H1 (cell line): Measurements from ENCODE around the gene IL3. TPM values are rescaled to one million over a fixed set of nuclear protein-coding genes. Genes with fewer than 3 reads are reported as not detected.

Source experiments
- CTCF ChIA-PET: fragments of 300-600 bp; sonication (Branson Sonifier 250); formaldehyde crosslinking; loops from one replicate; lab custom pipeline; 2021; ENCODE audit not compliant: partially characterized antibody; lab: Charles Lee
- POLR2A ChIA-PET: fragments of 300-600 bp; sonication (Branson Sonifier 250); formaldehyde crosslinking; loops from one replicate; lab custom pipeline; 2021; ENCODE audit warnings: inconsistent platforms; ENCODE audit not compliant: partially characterized antibody; lab: Charles Lee
- DNase-seq, 2 experiments: peaks; one replicate each; pipeline versions ENCODE4 v3.0.0 to v3.0.0-alpha.2; 2010 to 2022; ENCODE audit warnings: low spot score in 2 of 2, low read depth in 1 of 2, mixed read lengths in 1 of 2
- FAIRE-seq: peaks from 2 replicates; lab custom pipeline; 2011; peaks lifted over from hg19 to GRCh38; lab: Jason Lieb, UNC
- H2AFZ ChIP-seq: 2 replicates; pipeline ENCODE4 v1.8.1; 2012; ENCODE audit warnings: low read length, inconsistent platforms
- H2AK5ac ChIP-seq: 2 replicates; pipeline ENCODE4 v1.6.1; 2013; ENCODE audit warnings: low read depth, low read length
- H2BK120ac ChIP-seq: replicated peaks from 2 replicates; pipeline ENCODE3; 2013; ENCODE audit warnings: low read depth, low read length, inconsistent platforms
- H2BK12ac ChIP-seq: 2 replicates; pipeline ENCODE4 v1.6.1; 2013; ENCODE audit warnings: low read depth, low read length
- H2BK15ac ChIP-seq: 2 replicates; pipeline ENCODE4 v1.6.1; 2013; ENCODE audit warnings: low read length
- H2BK20ac ChIP-seq: 2 replicates; pipeline ENCODE4 v1.6.1; 2013; ENCODE audit warnings: low read length
- H2BK5ac ChIP-seq: 2 replicates; pipeline ENCODE4 v1.6.1; 2013; ENCODE audit warnings: low read depth, low read length
- H3K14ac ChIP-seq: 2 replicates; pipeline ENCODE4 v1.6.1; 2013; ENCODE audit warnings: inconsistent platforms; ENCODE audit not compliant: insufficient read length
- H3K18ac ChIP-seq: 2 replicates; pipeline ENCODE4 v1.6.1; 2013; ENCODE audit warnings: low read length; ENCODE audit errors: extremely low read depth
- H3K23ac ChIP-seq: 2 replicates; pipeline ENCODE4 v1.6.1; 2013; ENCODE audit warnings: inconsistent platforms; ENCODE audit not compliant: insufficient read length
- H3K23me2 ChIP-seq: 2 replicates; pipeline ENCODE4 v1.6.1; 2013; ENCODE audit warnings: low read depth, low read length
- H3K27ac ChIP-seq: 2 replicates; pipeline ENCODE4 v1.6.1; 2011; ENCODE audit warnings: low read depth, low read length, inconsistent platforms
- H3K27me3 ChIP-seq, 4 experiments: replicated peaks in 1 of 4; 1 replicate in 1 of 4; 2 replicates in 3 of 4; pipeline versions ENCODE4 v1.6.1 to v1.8.1; 2011 to 2013; ENCODE audit warnings: low read length in 3 of 4, mild to moderate bottlenecking in 3 of 4, inconsistent platforms in 2 of 4, mixed read lengths in 2 of 4, moderate library complexity in 1 of 4; ENCODE audit not compliant: control insufficient read depth in 3 of 4, insufficient read depth in 3 of 4; ENCODE audit errors: extremely low read depth in 1 of 4
- H3K36me3 ChIP-seq, 4 experiments: 2 replicates each; pipeline versions ENCODE4 v1.6.1 to v1.8.1; 2011 to 2013; ENCODE audit warnings: mild to moderate bottlenecking in 4 of 4, low read length in 3 of 4, moderate library complexity in 2 of 4, control low read depth in 1 of 4, inconsistent platforms in 1 of 4; ENCODE audit not compliant: insufficient read depth in 4 of 4, control insufficient read depth in 2 of 4
- H3K4ac ChIP-seq: replicated peaks from 2 replicates; pipeline ENCODE3; 2013; ENCODE audit warnings: low read length, low read depth, mixed read lengths, inconsistent platforms; ENCODE audit not compliant: insufficient read length
- H3K4me1 ChIP-seq, 4 experiments: replicated peaks in 1 of 4; 1 replicate in 1 of 4; 2 replicates in 3 of 4; pipeline versions ENCODE4 v1.6.1 to v1.8.1; 2011 to 2013; ENCODE audit warnings: low read length in 3 of 4, inconsistent platforms in 2 of 4, mixed read lengths in 1 of 4; ENCODE audit not compliant: insufficient read depth in 4 of 4, control insufficient read depth in 3 of 4
- H3K4me2 ChIP-seq, 2 experiments: 2 replicates each; pipeline versions ENCODE4 v1.6.1 to v1.8.1; 2011 to 2013; ENCODE audit warnings: low read depth in 2 of 2, low read length in 2 of 2, control low read depth in 1 of 2, inconsistent platforms in 1 of 2, mild to moderate bottlenecking in 1 of 2; ENCODE audit not compliant: insufficient read depth in 1 of 2
- H3K4me3 ChIP-seq, 4 experiments: fragments of 200-600, 300-600 bp in 1 of 4; sonication (generic), shearing (Covaris generic), sonication (Bioruptor Twin) in 1 of 4; 2 replicates each; pipeline versions ENCODE4 v1.5.1 to v1.8.1; 2011 to 2016; ENCODE audit warnings: low read length in 4 of 4, low read depth in 3 of 4, control low read depth in 2 of 4, inconsistent platforms in 2 of 4, mild to moderate bottlenecking in 2 of 4, mixed read lengths in 1 of 4, moderate library complexity in 1 of 4; ENCODE audit not compliant: insufficient read depth in 2 of 4; ENCODE audit errors: extremely low read depth in 1 of 4
- H3K56ac ChIP-seq: replicated peaks from 2 replicates; pipeline ENCODE3; 2013; ENCODE audit warnings: low read depth, mild to moderate bottlenecking, mixed read lengths, low read length, inconsistent platforms; ENCODE audit not compliant: insufficient read length
- H3K79me1 ChIP-seq: 2 replicates; pipeline ENCODE4 v1.6.1; 2013; ENCODE audit warnings: low read depth, low read length, control low read depth
- H3K79me2 ChIP-seq, 2 experiments: 2 replicates each; pipeline versions ENCODE4 v1.6.1 to v1.8.1; 2012 to 2013; ENCODE audit warnings: low read length in 2 of 2, mild to moderate bottlenecking in 2 of 2, inconsistent platforms in 1 of 2; ENCODE audit not compliant: insufficient read depth in 2 of 2, control insufficient read depth in 1 of 2
- H3K9ac ChIP-seq, 4 experiments: replicated peaks in 1 of 4; 1 replicate in 1 of 4; 2 replicates in 3 of 4; pipeline versions ENCODE4 v1.6.1 to v1.8.1; 2011 to 2013; ENCODE audit warnings: low read depth in 3 of 4, low read length in 3 of 4, control low read depth in 2 of 4, mild to moderate bottlenecking in 2 of 4, moderate library complexity in 2 of 4, inconsistent platforms in 1 of 4; ENCODE audit errors: extremely low read depth in 1 of 4
- H3K9me3 ChIP-seq, 2 experiments: 2 replicates each; pipeline versions ENCODE4 v1.6.1 to v1.8.1; 2012 to 2013; ENCODE audit warnings: mild to moderate bottlenecking in 2 of 2, moderate library complexity in 2 of 2, control low read depth in 1 of 2, inconsistent platforms in 1 of 2, low read depth in 1 of 2, low read length in 1 of 2, mixed read lengths in 1 of 2; ENCODE audit not compliant: insufficient read depth in 2 of 2
- H4K20me1 ChIP-seq, 2 experiments: replicated peaks in 1 of 2; 2 replicates each; pipeline versions ENCODE3 to v1.8.1; 2011 to 2013; ENCODE audit warnings: inconsistent platforms in 2 of 2, low read length in 2 of 2, mild to moderate bottlenecking in 1 of 2; ENCODE audit not compliant: insufficient read depth in 2 of 2, control insufficient read depth in 1 of 2
- H4K5ac ChIP-seq: 2 replicates; pipeline ENCODE4 v1.6.1; 2013; ENCODE audit warnings: low read length, low read depth, mixed read lengths, inconsistent platforms; ENCODE audit not compliant: insufficient read length
- H4K8ac ChIP-seq: 2 replicates; pipeline ENCODE4 v1.8.0; 2013; ENCODE audit warnings: mild to moderate bottlenecking, moderate library complexity, low read length, inconsistent platforms; ENCODE audit not compliant: insufficient read depth; ENCODE audit errors: extremely low read depth
- H4K91ac ChIP-seq: replicated peaks from 2 replicates; pipeline ENCODE3; 2013; ENCODE audit warnings: low read length, mixed read lengths, inconsistent platforms; ENCODE audit not compliant: insufficient read length
- MAX ChIP-seq: IDR thresholded peaks from 2 replicates; pipeline ENCODE4 v1.6.1; 2012; ENCODE audit warnings: inconsistent platforms
- RNF2 ChIP-seq: fragments of 200-900, 300-1000 bp; sonication (generic); IDR thresholded peaks from 2 replicates; pipeline ENCODE4 v1.7.1; 2016; ENCODE audit warnings: borderline replicate concordance, low read depth, mild to moderate bottlenecking, antibody characterized with exemption, low read length; ENCODE audit not compliant: poor library complexity, severe bottlenecking; ENCODE audit errors: missing control alignments
- WGBS, 2 experiments: shearing (Covaris generic) in 1 of 2; methylation state at CpG; one replicate each; pipeline versions ENCODE4 v1.1.6 to v1.1.7; 2013 to 2015; ENCODE audit warnings: low lambda C conversion rate in 2 of 2, mixed read lengths in 2 of 2, inconsistent platforms in 1 of 2, low coverage in 1 of 2, missing lambda C conversion rate in 1 of 2; ENCODE audit not compliant: insufficient replicate concordance in 2 of 2, insufficient coverage in 1 of 2, insufficient read length in 1 of 2; ENCODE audit errors: extremely low coverage in 1 of 2, missing lambda C conversion rate in 1 of 2; 5-methylcytosine and 5-hydroxymethylcytosine counted together
- polyA plus RNA-seq, 7 experiments: library from polyadenylated mRNA; depleted of rRNA in 3 of 7; stranded (reverse) in 5 of 7; unstranded in 2 of 7; fragments of >200 nt in 5 of 7; fragments of 200-250 nt in 2 of 7; gene quantifications; 1 replicate in 5 of 7; 2 replicates in 1 of 7; 4 replicates in 1 of 7; pipeline versions ENCODE4 v1.2.1 to v1.2.3, GENCODE V29; 2011 to 2013; ENCODE audit warnings: missing spikeins in 2 of 7, mixed read lengths in 2 of 7
- total RNA-seq: library from RNA; stranded (reverse); fragmentation: NEBNext Ultra II Directional; extraction: Animal tissue kit (Norgen Biotek cat#: 25700); gene quantifications from 2 replicates; pipeline ENCODE4 v1.2.1, GENCODE V29; 2021

IL3 gene
- total and polyA plus RNA-seq, 2 of the 8 experiments (the other 6 are each of a cell fraction or from before 2014, with no cell fraction given): not detected

- H3K79me2 ChIP-seq: no peaks in the 10 kb centered on the region
- no peak overlapping the region for H4K8ac ChIP-seq
- no peak for TF ChIP-seq RNF2
- no peak for TF ChIP-seq MAX
- ChIA-PET CTCF (interaction anchor here (0.7 kb wide), 1 partner anchor 161 kb away, joined by 4 read pairs; no protein-coding TSS in a partner anchor), POLR2A (no interaction called here)
- no peak overlapping the region for H4K5ac ChIP-seq
- 89% methylated on average over 8 of the region's 8 CpGs; no CpG with 5 or more reads in 1 of the 2 experiments for WGBS, 2 experiments
- no peak overlapping the region for H2BK12ac ChIP-seq
- H3K27ac ChIP-seq: no peak overlapping the region
- H2BK5ac ChIP-seq: no peak overlapping the region
- no peak overlapping the region for H3K4me3 ChIP-seq
- no peak overlapping the region for H3K18ac ChIP-seq
- no peaks in the 10 kb centered on the region for H3K79me1 ChIP-seq
- no peak overlapping the region for H4K91ac ChIP-seq
- no peak overlapping the region for H2AK5ac ChIP-seq
- no peak overlapping the region for H2BK20ac ChIP-seq
- H4K20me1 ChIP-seq: no peaks in the 10 kb centered on the region
- no peak overlapping the region for H3K9ac ChIP-seq
- no peak overlapping the region for H2AFZ ChIP-seq
- H2BK120ac ChIP-seq: no peak overlapping the region
- no peaks in the 10 kb centered on the region for H3K9me3 ChIP-seq
- FAIRE-seq (no peak), DNase-seq (no peak)
- no peaks in the 10 kb centered on the region for H3K23me2 ChIP-seq
- no peak overlapping the region for H3K14ac ChIP-seq
- no peaks in the 10 kb centered on the region for H3K36me3 ChIP-seq
- H3K4me1 ChIP-seq: peaks cover 0 to 2% (median 0%) of the 10 kb centered on the region in 4 experiments; a peak in 1 of 7 replicates
- no peak overlapping the region for H3K23ac ChIP-seq
- no peak overlapping the region for H2BK15ac ChIP-seq
- H3K4ac ChIP-seq: no peak overlapping the region
- H3K27me3 ChIP-seq: no peaks in the 10 kb centered on the region
- no peak overlapping the region for H3K56ac ChIP-seq
- no peak overlapping the region for H3K4me2 ChIP-seq
These were observed 16.5 kb downstream of the IL3 start for GRCh38 chr5:132076983-132077382.
